Fibroblast of skin of right quadriceps (primary cell): ENCODE measurements around the gene LHX1.

ENCODE experiments used
- DNase-seq: peaks from one replicate; pipeline ENCODE4 v3.0.0-alpha.2; 2013

The LHX1 gene

DNA sequence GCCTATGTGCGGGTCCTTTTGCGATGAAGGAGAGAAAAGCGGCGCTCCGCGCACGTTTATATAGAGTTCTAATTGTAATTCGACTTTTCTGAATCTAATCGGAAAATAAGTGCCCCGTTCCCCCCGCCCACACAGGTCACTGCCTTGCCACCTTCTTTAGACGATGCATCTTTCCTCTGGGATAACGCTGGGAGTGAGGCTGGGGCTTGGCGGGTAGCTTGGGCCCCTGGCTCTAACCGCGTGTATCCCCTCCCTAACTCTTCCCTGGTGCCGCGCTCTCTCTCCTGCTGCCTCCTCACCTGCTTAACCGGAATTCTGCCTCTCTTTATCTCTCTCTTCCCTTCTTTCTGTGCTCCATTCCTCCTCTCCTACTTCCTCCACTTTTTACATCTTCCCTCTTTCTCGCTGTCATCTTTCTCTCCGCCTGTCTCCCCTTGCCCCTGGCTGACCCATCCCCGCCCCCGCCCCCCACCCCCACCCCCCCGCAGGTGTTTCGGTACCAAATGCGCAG is 2.6 kb downstream of the LHX1 start:
- DNase-seq: no peak

DNA sequence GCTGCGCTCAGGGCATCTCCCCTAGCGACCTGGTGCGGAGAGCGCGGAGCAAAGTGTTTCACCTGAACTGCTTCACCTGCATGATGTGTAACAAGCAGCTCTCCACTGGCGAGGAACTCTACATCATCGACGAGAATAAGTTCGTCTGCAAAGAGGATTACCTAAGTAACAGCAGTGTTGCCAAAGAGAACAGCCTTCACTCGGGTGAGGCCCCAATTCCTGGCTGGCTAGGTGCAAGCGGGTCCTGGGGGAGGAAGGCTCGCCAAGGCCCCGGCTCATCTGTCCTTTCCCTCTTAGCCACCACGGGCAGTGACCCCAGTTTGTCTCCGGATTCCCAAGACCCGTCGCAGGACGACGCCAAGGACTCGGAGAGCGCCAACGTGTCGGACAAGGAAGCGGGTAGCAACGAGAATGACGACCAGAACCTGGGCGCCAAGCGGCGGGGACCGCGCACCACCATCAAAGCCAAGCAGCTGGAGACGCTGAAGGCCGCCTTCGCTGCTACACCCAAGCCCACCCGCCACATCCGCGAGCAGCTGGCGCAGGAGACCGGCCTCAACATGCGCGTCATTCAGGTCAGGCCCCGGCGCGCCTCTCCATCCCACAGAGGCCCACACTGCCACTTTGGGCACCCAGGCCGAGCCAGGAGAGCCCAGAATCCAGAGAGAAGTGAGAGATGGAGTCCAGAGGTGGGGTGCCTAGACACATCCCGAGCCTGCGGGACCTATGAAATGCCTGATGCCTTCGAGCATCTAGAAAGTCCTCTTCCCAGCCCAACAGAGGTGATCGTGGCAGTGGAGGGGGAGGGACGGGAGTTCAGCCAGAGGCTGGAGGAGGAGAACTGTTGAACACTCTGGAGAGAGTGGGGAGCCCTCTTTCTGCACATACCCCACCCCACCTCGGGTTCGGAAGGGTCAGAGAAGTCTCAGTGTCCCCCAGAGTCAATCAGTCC is 3.3 kb downstream of the LHX1 start:
- no peak for DNase-seq

DNA sequence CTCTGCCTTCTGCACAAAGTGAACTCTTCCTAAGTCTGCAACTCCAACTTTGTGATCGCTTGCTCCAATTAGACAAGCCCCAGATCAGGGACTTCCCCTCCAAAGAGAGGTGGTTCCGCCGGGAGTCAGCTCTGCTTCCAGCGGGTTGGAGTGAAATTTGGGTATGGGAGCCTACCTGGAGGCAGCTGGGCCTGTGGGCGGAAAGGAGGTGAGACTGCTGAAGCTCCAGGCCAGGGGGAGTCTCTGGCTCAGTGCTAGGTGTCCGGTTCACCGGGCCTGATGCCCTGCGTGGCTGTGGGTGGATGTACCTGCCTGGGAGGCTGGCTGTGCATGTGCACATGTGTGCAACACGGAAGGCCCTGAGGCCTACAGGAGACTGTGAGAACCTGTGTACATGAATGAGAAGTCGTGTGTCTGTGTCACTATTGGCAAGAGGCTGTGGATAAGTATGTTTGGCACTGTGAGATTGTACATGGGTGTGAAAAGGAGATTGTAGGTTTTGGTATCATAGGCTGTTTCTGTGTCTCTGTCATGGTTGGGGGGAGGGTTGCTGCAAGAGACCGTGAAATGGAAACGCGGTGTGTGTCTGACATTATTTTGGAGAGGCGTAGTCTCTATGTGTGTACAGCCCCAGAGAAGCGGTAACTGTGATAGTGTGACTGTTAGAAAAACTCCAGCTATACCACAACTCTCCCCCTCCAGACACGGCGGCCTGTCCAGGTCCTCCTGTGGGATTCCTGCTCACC is 4.2 kb downstream of the LHX1 start:
- no peak for DNase-seq

DNA sequence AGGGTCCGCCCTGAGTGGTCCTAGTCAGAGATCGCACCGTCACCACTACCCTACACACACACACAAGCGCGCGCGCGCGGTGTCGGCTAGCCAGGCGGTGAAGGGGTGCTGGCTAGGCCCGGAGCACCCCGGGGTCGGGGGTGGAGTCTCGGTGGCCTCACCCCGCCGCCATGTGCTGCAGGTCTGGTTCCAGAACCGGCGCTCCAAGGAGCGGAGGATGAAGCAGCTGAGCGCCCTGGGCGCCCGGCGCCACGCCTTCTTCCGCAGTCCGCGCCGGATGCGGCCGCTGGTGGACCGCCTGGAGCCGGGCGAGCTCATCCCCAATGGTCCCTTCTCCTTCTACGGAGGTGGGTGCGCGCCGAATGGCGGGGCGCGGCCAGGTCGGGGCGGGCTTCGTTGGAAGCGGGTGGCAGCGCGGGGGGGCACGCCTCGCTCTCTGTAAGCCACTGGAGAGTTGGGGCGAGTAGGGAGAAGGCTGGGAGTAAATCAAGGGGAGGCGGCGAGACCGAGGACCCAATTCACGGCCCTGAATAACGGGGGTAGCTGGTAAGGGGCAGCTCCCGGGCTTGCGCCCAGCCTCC is 4.8 kb downstream of the LHX1 start:
- no peak for DNase-seq

DNA sequence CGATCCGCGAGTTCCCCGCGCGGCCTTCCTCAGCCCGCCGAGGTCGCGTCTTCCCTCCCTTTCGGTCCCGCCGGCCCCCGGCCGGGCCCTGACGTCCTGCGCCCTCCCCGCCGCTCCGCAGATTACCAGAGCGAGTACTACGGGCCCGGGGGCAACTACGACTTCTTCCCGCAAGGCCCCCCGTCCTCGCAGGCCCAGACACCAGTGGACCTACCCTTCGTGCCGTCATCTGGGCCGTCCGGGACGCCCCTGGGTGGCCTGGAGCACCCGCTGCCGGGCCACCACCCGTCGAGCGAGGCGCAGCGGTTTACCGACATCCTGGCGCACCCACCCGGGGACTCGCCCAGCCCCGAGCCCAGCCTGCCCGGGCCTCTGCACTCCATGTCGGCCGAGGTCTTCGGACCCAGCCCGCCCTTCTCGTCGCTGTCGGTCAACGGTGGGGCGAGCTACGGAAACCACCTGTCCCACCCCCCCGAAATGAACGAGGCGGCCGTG is 5.4 kb downstream of the LHX1 start:
- no peak for DNase-seq

DNA sequence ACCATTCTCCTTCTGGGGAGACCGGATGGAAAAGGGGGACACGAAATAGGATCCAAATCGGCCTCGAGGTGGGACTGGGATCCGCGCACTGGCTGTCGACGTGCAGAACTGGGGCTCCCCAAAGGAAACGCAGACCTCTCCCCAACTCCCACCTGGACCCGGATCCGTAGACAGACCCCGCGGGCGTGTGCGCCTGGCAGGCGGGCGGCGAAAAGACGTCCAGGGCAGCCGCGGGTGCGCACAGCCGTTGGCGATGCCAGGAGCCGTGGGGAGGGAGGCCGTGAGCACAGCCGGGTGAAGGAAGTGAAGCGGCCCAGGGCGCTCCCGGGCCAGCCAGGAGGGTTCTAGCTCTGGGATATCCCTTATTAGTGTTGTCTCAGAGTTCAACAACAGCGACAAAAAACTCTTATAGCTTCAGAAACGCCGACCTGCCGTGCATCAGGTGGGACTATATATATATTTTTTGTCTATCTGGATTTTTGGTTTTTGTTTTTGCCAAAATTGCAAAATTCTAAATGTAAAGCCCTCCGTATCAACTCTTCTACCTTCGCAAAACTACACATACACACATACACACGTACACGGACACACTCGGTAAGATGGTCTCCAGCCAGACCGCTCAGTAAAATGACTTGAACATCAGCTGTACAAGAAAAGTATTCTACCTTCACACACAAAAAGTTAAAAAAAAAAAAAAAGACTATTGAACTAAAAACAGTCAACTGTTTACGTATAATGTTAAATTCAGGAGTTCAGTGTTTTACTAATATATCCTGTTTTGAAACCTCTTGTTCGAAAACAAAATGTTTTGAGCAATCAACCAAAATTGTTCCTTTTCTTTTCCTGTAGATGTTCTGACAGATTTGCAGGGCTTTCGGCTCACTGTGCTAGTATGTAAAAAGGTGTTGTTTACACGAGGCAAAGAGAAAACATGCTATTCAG is 6.2 kb downstream of the LHX1 start:
- DNase-seq: no peak

DNA sequence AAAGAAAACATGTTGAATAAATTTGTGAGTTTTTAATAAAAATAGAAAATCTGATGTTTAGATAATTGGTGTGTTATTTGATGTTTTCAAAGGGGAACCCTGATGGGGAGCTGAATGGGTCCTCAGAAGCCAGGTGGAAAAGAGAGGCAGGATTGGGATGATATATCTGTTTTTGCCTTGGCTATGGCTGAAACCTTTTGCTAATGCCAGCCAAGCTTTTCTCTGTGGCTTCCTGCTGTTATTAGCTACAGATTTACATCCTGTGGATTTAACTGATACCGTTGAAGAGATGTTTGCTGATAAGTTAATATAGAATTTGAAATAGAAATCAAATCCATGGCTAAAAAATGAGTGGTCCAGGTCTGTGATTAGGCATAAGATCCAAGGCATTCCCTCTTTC is 7.3 kb downstream of the LHX1 start:
- no peak for DNase-seq

DNA sequence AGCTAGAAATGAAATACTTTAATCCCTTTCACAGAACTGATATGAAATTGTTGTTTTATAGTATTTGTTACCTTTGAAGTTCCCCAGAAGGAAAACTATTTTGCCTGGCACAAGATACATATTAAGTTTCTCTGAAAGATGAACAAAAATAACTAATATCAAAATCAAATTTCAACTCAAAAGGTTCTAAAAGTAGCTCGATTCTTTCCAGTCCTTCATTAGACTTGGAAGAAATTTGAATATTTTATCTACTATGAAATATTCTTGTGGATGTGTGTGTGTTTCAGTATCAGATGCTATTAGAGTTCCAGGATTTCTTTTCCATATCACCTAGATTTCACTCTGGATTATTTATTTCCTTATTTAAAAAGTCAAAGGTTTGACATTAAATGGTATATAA is 7.9 kb downstream of the LHX1 start:
- DNase-seq: no peak

DNA sequence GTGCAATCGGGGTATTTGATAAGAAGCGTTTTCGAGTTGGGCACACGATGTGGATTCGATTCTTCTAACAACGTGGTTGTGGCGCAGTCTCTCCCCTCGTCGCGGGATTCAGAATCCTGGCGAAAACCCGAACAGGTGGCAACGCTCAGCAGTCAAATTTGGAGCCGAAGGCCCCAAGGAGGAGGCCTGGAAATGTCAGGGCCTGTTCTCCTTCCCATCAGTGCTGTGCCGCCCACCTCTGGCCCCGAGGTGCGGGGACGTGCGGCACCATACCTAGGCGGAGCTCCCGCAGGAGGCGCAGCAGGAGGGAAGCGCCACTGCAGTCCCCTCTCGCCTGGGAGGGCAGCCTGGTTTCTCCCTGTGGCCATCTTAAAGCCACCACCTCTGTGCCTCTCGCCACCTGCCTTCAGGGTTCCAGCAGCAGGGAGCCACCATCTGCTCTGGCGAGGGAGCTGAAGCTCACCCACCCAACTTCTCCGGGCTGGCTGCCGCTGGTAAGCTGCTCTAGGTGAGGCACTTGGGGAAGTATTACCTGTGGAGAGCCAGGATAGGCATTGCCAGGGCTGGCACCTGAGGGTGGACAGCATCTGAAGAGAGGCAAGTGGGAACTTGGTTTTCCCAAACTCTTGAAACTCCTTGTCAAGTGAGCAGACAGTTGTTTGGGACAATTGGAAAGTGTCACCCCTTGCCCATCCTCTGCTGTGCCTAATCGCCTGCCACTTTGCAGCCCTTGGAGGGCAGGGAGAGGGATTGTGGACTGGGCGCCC is 8.9 kb downstream of the LHX1 start:
- DNase-seq: no peak

DNA sequence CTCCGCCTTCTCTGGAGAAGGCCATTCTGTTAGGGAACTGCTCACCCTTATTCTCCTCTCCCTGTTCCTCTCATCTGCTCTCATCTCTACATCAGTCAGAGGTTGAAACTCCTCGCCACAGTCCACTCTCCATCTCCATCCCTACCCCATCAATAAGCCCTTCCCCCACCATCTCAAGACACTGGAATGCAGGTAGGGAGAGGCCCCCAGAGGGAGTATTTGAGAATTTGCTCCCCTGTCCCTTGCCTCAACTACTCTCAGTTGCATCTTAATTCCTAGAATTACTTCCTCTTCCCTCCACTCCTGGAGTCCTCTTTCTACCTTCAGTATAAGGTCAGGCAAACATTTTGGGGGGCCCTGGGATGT is 9.4 kb downstream of the LHX1 start:
- DNase-seq: no peak

DNA sequence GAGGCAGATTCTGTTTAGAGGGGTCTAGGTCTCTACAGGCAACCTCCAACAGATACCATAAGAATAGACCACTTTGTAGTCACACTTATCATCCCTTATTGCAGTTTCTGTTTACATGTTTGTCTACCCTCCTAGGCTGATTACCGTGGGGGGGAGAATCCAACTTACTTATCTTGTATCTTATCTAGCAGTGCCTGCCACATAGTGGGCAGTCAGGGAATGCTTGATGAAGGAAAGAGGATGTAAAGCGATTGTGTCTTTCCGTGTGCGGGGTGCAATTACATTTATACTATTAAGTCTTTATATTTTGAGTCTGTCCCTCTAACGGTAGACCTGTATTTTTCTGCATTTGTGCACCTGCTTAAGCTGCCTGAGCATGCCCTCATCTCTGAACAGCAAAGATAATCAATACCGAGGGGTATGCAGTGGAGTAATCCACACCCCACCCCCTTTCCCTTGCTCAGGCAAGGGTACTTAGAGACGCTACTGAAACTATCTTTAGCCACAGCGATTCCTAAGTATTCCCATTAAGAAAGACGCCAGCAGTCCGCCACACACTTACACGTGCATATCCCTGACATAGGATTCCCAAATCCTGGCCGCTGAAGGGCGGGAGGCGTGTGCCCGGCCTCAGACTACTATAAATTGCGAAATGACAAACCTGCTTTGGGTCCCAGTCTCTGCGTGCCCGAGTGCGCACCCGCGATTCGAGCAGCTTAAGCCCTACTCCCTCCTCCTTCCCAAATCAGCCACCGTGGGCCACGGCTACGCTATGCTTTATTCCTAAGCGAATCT is 10.8 kb downstream of the LHX1 start:
- no peak for DNase-seq

DNA sequence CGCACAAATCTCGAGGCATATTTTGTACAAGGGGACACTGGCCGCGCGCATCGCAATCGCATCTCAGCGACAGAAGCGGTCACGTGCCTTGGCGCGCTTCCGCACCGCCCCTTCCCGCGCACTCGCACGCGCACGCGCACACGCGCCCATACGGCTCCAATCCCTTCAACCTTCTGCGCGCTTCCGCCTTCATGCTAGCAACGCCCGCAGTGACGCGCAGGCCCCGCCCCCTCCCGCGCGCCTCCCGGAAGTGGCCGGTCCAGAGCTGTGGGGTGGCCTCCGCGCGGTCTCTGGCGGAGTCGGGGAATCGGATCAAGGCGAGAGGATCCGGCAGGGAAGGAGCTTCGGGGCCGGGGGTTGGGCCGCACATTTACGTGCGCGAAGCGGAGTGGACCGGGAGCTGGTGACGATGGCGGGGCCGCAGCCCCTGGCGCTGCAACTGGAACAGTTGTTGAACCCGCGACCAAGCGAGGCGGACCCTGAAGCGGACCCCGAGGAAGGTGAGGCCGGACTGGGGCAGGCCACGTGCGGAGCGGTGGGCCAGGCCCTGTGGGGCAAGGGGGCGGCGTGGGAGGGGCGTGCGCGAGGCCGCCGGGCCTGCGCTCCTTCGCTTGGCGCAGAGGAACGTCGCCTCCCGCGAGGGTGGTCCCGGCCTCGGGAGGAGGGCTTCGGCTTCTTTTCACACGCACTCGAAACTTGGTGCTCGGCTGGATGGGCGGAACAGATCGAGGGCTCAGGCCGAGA is 11.6 kb downstream of the LHX1 start, which contains the start of gene AATF:
AATF (plus strand) TSS at position 238 of the 744 bp plus-strand sequence; CDS start at position 410, 172 bp downstream.
- peak; percentile 95 for DNase-seq

DNA sequence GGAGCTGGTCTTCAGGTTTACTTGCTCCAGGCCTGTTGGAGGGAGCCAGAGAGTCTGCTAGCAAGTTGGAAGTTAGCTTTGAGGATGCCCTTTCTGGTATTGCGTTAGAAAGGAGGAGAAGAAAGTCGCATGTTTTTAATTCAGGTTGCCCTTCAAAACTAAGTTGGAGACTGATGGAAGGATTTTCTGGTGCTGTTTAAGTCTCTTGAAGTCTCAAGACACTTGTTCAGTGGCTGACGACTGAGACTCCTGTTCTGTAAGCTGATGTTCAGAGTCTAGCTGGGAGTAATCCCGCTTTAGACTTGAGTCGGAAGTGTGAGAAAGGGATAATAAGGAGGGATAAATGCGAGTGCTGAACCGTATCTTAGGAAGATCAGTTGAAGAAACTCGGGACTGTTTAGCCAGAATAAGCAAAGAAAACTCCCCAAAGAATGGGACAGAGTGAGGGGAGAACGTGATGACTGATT is 12.2 kb downstream of the LHX1 start:
- DNase-seq: no peak

DNA sequence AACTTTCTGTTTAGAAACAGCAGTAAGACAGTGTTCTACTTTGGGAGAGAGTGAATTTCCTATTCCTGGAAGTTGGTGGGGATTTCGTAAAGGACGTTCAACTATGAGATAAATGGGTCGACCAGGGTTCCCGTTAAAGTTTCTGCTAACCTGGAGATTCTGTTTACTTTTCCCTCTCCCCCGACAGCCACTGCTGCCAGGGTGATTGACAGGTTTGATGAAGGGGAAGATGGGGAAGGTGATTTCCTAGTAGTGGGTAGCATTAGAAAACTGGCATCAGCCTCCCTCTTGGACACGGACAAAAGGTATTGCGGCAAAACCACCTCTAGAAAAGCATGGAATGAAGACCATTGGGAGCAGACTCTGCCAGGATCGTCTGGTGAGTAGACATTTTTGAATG is 12.8 kb downstream of the LHX1 start:
- no peak for DNase-seq

DNA sequence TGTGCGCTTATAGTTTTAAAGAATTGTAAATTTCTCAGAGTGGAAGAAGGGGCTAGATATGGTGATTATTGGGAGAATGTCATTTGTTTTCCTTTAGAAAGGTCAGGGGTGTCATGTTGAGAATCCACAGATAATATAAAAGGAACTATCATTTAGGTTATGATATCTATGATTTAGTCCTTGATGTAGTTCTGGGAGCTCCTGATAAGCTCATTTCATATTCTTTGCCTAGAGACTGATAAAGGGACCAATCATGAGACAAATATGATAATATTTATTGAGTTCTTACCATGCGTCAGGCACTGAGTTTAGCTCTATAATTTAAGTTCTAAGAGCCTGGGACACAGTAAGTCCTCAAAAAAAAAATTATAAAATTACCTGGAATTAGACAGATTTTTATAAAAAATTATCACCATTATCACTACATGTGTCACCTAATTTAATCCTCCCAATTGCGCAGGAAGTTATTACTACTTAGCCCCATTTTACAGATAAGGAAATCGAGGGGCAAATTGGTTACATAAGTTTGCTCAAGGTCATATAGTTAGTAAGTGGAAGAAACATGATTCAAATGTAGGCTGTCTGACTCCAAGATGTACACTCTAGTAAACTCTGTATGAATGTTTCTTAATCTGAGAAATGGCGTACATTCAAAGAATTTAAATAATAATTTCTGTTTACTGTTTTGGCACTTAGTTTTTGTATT is 14.0 kb downstream of the LHX1 start:
- no peak for DNase-seq

DNA sequence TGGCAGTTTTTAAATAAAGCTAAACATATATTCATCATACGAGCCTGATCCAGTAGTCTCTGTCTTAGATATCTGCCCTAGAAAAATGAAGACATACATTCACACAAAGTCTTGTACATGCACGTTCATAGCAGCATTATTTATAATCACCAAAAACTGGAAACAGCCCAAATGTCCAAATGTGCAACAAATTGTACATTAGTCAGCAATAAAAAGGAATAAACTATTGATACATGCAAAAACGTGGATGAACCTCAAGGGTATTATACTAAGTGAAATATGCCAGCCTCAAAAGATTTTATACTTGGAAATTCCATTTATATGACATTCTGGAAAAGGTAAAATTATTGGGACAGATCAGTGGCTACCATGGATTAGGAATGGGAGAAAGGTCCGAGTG is 34.2 kb downstream of the LHX1 start:
- DNase-seq: no peak

DNA sequence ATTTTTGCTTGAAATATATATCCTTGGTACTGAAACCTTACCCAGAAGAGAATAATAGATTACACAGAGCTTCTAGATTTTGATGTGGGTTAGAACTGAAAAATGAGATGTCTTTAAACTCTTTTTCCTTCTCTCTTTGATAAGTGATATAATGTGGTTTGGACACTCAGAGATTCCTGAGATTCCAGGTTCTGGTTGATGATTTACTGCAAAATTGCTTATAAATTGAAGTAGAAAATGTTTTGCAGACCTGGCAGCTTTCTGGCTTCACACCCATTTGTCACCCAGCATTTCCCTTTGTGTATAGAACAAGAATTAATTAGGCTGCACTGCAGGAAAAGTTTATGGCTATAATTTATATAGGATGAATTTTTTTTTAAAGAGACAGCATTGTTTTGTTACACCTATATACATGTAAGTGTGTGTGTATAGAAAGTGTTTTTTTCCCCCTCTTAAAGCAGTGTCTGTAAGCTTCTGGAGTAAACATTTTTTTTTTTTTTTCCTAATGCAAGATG is 35.0 kb downstream of the LHX1 start:
- peak; percentile 5 for DNase-seq

DNA sequence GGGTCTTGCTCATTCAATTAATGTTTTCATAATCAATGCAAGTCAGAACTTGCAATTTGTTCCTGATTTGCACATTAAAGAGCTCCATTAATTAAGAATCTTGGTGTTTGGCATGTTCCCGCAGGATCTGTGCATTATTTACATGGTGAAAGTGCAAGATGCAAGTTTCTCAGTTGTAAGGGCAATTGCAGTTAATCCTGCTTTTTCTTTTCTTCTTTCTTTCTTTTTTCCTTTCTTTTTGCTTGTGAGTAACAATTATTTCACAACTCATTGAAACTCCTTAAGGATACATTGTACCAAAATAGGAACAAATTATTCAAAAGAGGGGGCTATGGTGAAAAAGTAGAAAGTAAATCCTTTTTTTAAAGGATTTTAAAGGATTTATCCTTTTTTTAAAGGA is 35.6 kb downstream of the LHX1 start:
- DNase-seq: no peak
